Measurements from ENCODE around the gene ZNF639.

DNA sequence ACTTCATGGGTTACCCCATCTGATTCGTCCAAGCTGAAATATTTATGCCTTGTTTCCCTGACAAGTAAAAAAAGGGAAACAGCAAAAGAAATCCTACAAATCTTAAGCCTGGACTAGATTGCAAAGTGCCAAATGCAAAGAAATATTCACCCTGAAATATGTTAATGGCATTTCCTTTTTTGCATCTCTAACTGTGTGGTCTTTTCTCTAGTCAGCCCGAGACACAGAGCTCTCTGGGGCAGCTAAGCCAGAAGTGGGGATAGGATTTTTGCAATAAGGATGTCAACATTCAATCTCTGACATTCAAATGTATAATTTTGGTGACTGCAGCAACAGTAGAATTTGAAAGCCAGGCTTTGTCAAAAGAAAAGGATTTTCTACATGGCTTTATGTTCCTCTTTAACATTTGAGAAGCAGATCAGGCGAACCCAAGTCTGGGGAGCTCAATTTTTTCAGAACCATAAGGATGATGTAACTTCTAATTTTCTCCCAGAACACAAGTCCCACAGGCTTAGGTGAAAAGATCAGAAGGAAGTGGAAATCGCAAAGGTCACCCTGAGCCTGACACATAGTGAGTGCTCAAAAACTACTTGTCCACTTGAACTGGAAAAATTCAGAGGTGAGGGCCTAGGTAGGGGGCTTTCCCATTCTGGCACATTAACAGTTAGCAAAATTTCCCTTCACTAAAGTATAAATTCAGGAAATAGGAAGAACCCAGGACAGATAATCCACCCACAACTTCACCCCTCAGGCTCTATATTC lies 43.7 kb upstream of the ZNF639 start:
- TF ChIP-seq CTCF (IDR thresholded peaks at IDR 0.05), result no peak
- TF ChIP-seq POLR2A (IDR thresholded peaks at IDR 0.05), result no peak
- no peak for TF ChIP-seq EP300 (IDR thresholded peaks at IDR 0.05)
